Trophoblast cell (in vitro differentiated cells and primary cell): ENCODE measurements around the gene FNDC11.

Source experiments
- DNase-seq, 2 donors: peaks; one replicate each; pipeline ENCODE4 v3.0.0-alpha.2; 2016
- H2AFZ ChIP-seq: 2 replicates; pipeline ENCODE4 v1.6.1; 2013; ENCODE audit warnings: low read length, moderate library complexity, mild to moderate bottlenecking; ENCODE audit not compliant: insufficient read depth, poor library complexity
- H2AK5ac ChIP-seq: 2 replicates; pipeline ENCODE4 v1.6.1; 2013; ENCODE audit warnings: mild to moderate bottlenecking, low read length
- H2BK120ac ChIP-seq: 2 replicates; pipeline ENCODE4 v1.6.1; 2013; ENCODE audit warnings: low read length, mild to moderate bottlenecking, moderate library complexity; ENCODE audit not compliant: insufficient read depth, poor library complexity
- H2BK12ac ChIP-seq: 2 replicates; pipeline ENCODE4 v1.6.1; 2013; ENCODE audit warnings: mild to moderate bottlenecking, low read length, moderate library complexity
- H2BK5ac ChIP-seq: 2 replicates; pipeline ENCODE4 v1.6.1; 2013; ENCODE audit warnings: low read length, low read depth, moderate library complexity, mild to moderate bottlenecking; ENCODE audit not compliant: poor library complexity
- H3K14ac ChIP-seq: 2 replicates; pipeline ENCODE4 v1.6.1; 2013; ENCODE audit warnings: mild to moderate bottlenecking, low read length
- H3K18ac ChIP-seq: 2 replicates; pipeline ENCODE4 v1.6.1; 2013; ENCODE audit warnings: mild to moderate bottlenecking, low read length
- H3K23ac ChIP-seq: 2 replicates; pipeline ENCODE4 v1.6.1; 2013; ENCODE audit warnings: low read length
- H3K27ac ChIP-seq: 2 replicates; pipeline ENCODE4 v1.5.1; 2013; ENCODE audit warnings: low read depth, mild to moderate bottlenecking, inconsistent platforms, low read length, moderate library complexity
- H3K27me3 ChIP-seq: 2 replicates; pipeline ENCODE4 v1.6.1; 2013; ENCODE audit warnings: inconsistent platforms, mild to moderate bottlenecking, low read length, moderate library complexity; ENCODE audit not compliant: insufficient read depth
- H3K36me3 ChIP-seq, 2 experiments: 1 replicate in 1 of 2; 2 replicates in 1 of 2; pipeline ENCODE4 v1.6.1; 2013; ENCODE audit warnings: low read length in 2 of 2, mild to moderate bottlenecking in 2 of 2, moderate library complexity in 1 of 2; ENCODE audit not compliant: insufficient read depth in 2 of 2, control insufficient read depth in 1 of 2
- H3K4ac ChIP-seq: 2 replicates; pipeline ENCODE4 v1.6.1; 2013; ENCODE audit warnings: low read depth, mild to moderate bottlenecking, low read length, moderate library complexity
- H3K4me1 ChIP-seq, 2 experiments: 1 replicate in 1 of 2; 2 replicates in 1 of 2; pipeline ENCODE4 v1.6.1; 2013; ENCODE audit warnings: low read length in 2 of 2, mild to moderate bottlenecking in 2 of 2, moderate library complexity in 1 of 2; ENCODE audit not compliant: insufficient read depth in 2 of 2, control insufficient read depth in 1 of 2
- H3K4me2 ChIP-seq: 2 replicates; pipeline ENCODE4 v1.6.1; 2013; ENCODE audit warnings: inconsistent platforms, mild to moderate bottlenecking, low read length, moderate library complexity
- H3K4me3 ChIP-seq: 2 replicates; pipeline ENCODE4 v1.5.1; 2013; ENCODE audit warnings: mild to moderate bottlenecking, low read depth, low read length, inconsistent platforms
- H3K79me1 ChIP-seq: one replicate; pipeline ENCODE4 v1.6.1; 2013; ENCODE audit warnings: low read length
- H3K79me2 ChIP-seq: 2 replicates; pipeline ENCODE4 v1.6.1; 2013; ENCODE audit warnings: low read length, mild to moderate bottlenecking; ENCODE audit not compliant: control insufficient read depth, insufficient read depth, poor library complexity
- H3K9ac ChIP-seq: 2 replicates; pipeline ENCODE4 v1.6.1; 2013; ENCODE audit warnings: mild to moderate bottlenecking, low read length
- H3K9me3 ChIP-seq: 2 replicates; pipeline ENCODE4 v1.6.1; 2013; ENCODE audit warnings: low read depth, mild to moderate bottlenecking, control low read depth, inconsistent platforms, low read length; ENCODE audit not compliant: insufficient read depth
- H4K12ac ChIP-seq: 2 replicates; pipeline ENCODE4 v1.6.1; 2013; ENCODE audit warnings: low read depth, mild to moderate bottlenecking, low read length, moderate library complexity
- H4K8ac ChIP-seq: 2 replicates; pipeline ENCODE4 v1.6.1; 2013; ENCODE audit warnings: low read depth, mild to moderate bottlenecking, low read length, moderate library complexity
- H4K91ac ChIP-seq: one replicate; pipeline ENCODE4 v1.6.1; 2013; ENCODE audit warnings: low read depth, mild to moderate bottlenecking, low read length, moderate library complexity
- WGBS: extraction: QIAGEN DNeasy Blood & Tissue Kit; methylation state at CpG from one replicate; pipeline ENCODE4 v1.1.7; 2013; ENCODE audit warnings: missing lambda C conversion rate; ENCODE audit not compliant: insufficient read length, insufficient coverage; ENCODE audit errors: extremely low coverage; 5-methylcytosine and 5-hydroxymethylcytosine counted together

FNDC11 gene

DNA sequence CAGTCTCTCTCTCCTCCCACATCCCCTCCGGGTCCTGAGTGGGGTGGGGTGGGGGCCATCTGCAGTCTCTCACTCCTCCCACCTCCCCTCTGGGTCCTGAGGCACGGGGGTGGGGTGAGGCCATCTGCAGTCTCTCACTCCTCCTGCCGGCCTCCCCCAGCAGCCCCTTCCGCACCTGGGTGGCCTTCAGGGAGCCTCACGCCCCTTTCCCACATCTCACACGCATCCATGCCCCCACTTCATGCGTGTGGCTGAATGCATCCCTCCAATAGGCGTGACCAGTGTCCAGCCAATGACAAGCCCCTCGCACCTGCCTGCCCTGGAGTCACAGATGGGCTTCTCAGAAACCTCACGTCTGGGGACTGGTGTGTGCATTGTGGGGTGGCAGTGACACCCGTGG lies 5.4 kb upstream of the FNDC11 start:
- peaks cover under 1% of the 10 kb centered on the region for H3K9me3 ChIP-seq
- H3K4me2 ChIP-seq, result no peak overlapping the region
- no peaks in the 10 kb centered on the region for H3K79me1 ChIP-seq

DNA sequence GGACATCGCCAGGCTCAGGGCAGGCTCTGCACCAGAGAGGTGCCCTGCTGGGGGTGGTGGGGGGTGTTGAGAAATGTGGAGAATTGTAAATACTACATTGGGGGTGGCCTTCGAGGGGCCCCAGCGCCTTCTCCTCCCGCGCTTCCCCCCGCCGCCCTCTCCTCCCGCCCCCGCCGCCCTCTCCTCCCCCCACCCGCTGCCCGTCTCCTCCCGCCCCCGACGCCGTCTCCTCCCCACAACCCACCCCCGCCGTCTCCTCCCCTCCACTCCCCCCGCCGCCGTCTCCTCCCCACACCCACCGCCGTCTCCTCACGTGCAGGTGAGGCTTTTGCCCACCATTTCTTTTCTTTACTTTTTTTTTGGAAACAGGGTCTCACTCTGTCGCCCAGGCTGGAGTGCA lies 4.9 kb upstream of the FNDC11 start:
- Histone ChIP-seq H2BK120ac (no peak overlapping the region), H3K79me2 (no peaks in the 10 kb centered on the region), H3K4ac (no peak overlapping the region), H4K12ac (no peak overlapping the region), H3K9me3 (peaks cover 2% of the 10 kb centered on the region), H3K4me3 (no peak overlapping the region), H4K91ac (no peak overlapping the region), H3K4me1 (peaks cover 7 to 9% of the 10 kb centered on the region in 2 experiments), H3K79me1 (peaks cover 3% of the 10 kb centered on the region), H2AFZ (no peak overlapping the region), H3K18ac (no peak overlapping the region), H2BK12ac (no peak overlapping the region), H3K23ac (no peak overlapping the region), H3K36me3 (no peaks in the 10 kb centered on the region), H3K14ac (no peak overlapping the region), H2BK5ac (no peak overlapping the region), H3K9ac (no peak overlapping the region), H4K8ac (no peak overlapping the region), H2AK5ac (no peak overlapping the region), H3K4me2 (no peak overlapping the region), H3K27ac (no peak overlapping the region), H3K27me3 (no peaks in the 10 kb centered on the region)
- no peak for DNase-seq
- WGBS, result no CpG with 5 or more reads among the region's 25 CpGs

More for the DNA sequence above, 5.4 kb upstream of the FNDC11 start:
- H3K27me3 ChIP-seq, result no peaks in the 10 kb centered on the region
- no CpG with 5 or more reads among the region's 11 CpGs for WGBS
- H3K36me3 ChIP-seq, result no peaks in the 10 kb centered on the region
- H3K14ac ChIP-seq, result no peak overlapping the region
- H4K12ac ChIP-seq, result no peak overlapping the region
- peaks cover 5 to 7% of the 10 kb centered on the region in 2 experiments for H3K4me1 ChIP-seq
- DNase-seq, result no peak
- no peak overlapping the region for H3K9ac ChIP-seq
- H3K79me2 ChIP-seq, result no peaks in the 10 kb centered on the region
- no peak overlapping the region for H3K27ac ChIP-seq
- no peak overlapping the region for H4K8ac ChIP-seq
- no peak overlapping the region for H2AK5ac ChIP-seq
- no peak overlapping the region for H3K4ac ChIP-seq
- H2BK5ac ChIP-seq, result no peak overlapping the region
- no peak overlapping the region for H2BK120ac ChIP-seq
- no peak overlapping the region for H3K18ac ChIP-seq
- no peak overlapping the region for H2BK12ac ChIP-seq
- H2AFZ ChIP-seq, result no peak overlapping the region
- H3K4me3 ChIP-seq, result no peak overlapping the region
- H3K23ac ChIP-seq, result no peak overlapping the region
- no peak overlapping the region for H4K91ac ChIP-seq

DNA sequence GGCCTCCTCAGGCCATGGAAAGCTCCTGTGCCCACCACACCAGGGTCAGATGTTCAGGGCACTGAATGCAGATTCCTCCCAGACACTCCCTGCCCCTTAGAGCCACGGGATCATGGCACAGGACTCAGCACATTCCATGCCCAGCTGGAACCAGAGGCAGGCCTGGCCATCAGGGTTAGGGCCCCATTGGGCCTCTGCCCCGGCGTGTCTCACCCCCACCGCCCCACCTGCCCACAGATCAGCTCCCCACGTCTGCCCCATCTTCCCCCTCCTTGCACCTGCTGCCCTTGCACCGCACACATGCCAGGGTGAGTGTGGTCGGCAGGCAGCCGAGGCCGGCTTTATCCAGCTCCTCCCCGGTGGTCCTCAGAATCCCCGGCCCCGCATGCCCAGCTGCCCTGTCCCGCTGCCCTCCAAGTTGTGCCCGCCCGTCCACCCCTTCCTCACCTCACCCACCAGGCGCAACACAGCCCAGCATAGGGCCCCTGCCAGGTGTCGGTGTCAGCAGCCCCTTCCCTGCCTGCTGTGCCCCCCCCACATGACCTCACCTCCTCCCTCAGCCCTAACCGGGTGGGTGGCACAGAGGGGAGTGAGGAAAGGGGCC lies 4.2 kb upstream of the FNDC11 start:
- Histone ChIP-seq H3K27ac (no peak overlapping the region), H3K79me1 (peaks cover 3% of the 10 kb centered on the region), H3K79me2 (no peaks in the 10 kb centered on the region), H3K18ac (no peak overlapping the region), H2BK120ac (no peak overlapping the region), H3K4me3 (no peak overlapping the region), H4K8ac (no peak overlapping the region), H2AK5ac (no peak overlapping the region), H4K12ac (no peak overlapping the region), H2BK12ac (no peak overlapping the region), H3K36me3 (no peaks in the 10 kb centered on the region), H3K9me3 (peaks cover 2% of the 10 kb centered on the region), H3K9ac (no peak overlapping the region), H3K23ac (no peak overlapping the region), H4K91ac (no peak overlapping the region), H3K14ac (no peak overlapping the region), H3K4me2 (no peak overlapping the region), H3K4me1 (peaks cover 7 to 9% of the 10 kb centered on the region in 2 experiments), H3K4ac (no peak overlapping the region), H2BK5ac (no peak overlapping the region), H2AFZ (no peak overlapping the region), H3K27me3 (no peaks in the 10 kb centered on the region)
- WGBS, result no CpG with 5 or more reads among the region's 18 CpGs
- DNase-seq, result no peak

DNA sequence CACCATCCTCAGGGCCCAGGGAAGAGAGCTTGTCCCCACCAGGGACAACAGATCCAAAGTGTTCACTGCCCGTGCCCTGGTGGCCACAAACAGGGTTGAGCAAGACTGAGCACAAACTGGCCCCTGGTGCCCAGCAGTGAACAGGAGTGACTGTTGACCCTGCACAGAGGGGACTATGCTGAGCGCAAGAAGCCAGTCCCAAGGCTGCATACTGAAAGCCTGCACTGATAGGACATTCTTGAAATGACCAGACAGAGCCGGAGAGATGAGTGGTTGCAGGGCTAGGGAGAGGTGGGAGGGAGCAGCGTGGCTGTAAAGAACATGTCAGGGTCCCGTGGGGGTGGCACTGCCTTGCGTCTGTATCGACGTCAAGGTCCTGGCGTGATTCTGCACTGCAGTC lies 2.9 kb upstream of the FNDC11 start:
- no peak overlapping the region for H3K18ac ChIP-seq
- no peak overlapping the region for H4K12ac ChIP-seq
- no peak for DNase-seq
- no peak overlapping the region for H3K23ac ChIP-seq
- H3K27ac ChIP-seq, result no peak overlapping the region
- no peak overlapping the region for H3K14ac ChIP-seq
- H3K9me3 ChIP-seq, result peaks cover 2% of the 10 kb centered on the region
- no peak overlapping the region for H4K91ac ChIP-seq
- H2BK12ac ChIP-seq, result no peak overlapping the region
- H3K36me3 ChIP-seq, result no peaks in the 10 kb centered on the region
- no peaks in the 10 kb centered on the region for H3K27me3 ChIP-seq
- no peak overlapping the region for H3K4ac ChIP-seq
- H3K9ac ChIP-seq, result no peak overlapping the region
- H3K79me2 ChIP-seq, result no peaks in the 10 kb centered on the region
- peaks cover 6 to 7% of the 10 kb centered on the region in 2 experiments for H3K4me1 ChIP-seq
- peaks cover 3% of the 10 kb centered on the region for H3K79me1 ChIP-seq
- WGBS, result no CpG with 5 or more reads among the region's 9 CpGs
- H3K4me2 ChIP-seq, result no peak overlapping the region
- H2BK120ac ChIP-seq, result no peak overlapping the region
- H2BK5ac ChIP-seq, result no peak overlapping the region
- H2AFZ ChIP-seq, result no peak overlapping the region
- H2AK5ac ChIP-seq, result no peak overlapping the region
- no peak overlapping the region for H4K8ac ChIP-seq
- H3K4me3 ChIP-seq, result no peak overlapping the region
